Colon (tissue), 2 donors: ENCODE data around the gene PCNX3.

Experiments
- FAIRE-seq: peaks from 2 replicates; lab custom pipeline; 2012; peaks lifted over from hg19 to GRCh38; lab: Jason Lieb, UNC
- donor health status: control.
- donor health status: control.

PCNX3 gene

GRCh38 chr11:65580756-65581155 lies 34.8 kb upstream of the PCNX3 start:
- FAIRE-seq: no peak

GRCh38 chr11:65581928-65582327 lies 33.6 kb upstream of the PCNX3 start:
- no peak for FAIRE-seq

- no peak for FAIRE-seq
Observed at GRCh38 chr11:65583589-65583988, 32.0 kb upstream of the PCNX3 start.

- FAIRE-seq: no peak
Observed at GRCh38 chr11:65584106-65584505, 31.5 kb upstream of the PCNX3 start.

- FAIRE-seq: no peak
Observed at GRCh38 chr11:65584723-65585171, 30.8 kb upstream of the PCNX3 start.

GRCh38 chr11:65585396-65586246 lies 30.0 kb upstream of the PCNX3 start:
- FAIRE-seq: no peak

GRCh38 chr11:65586247-65586630 lies 29.3 kb upstream of the PCNX3 start:
- no peak for FAIRE-seq

GRCh38 chr11:65586676-65587075 lies 28.9 kb upstream of the PCNX3 start:
- FAIRE-seq: no peak

GRCh38 chr11:65588199-65589054 lies 27.1 kb upstream of the PCNX3 start:
- FAIRE-seq: no peak

GRCh38 chr11:65589444-65590239 lies 25.9 kb upstream of the PCNX3 start:
- no peak for FAIRE-seq

- no peak for FAIRE-seq
Observed at GRCh38 chr11:65590240-65590738, 25.3 kb upstream of the PCNX3 start.

GRCh38 chr11:65591939-65592857 lies 23.4 kb upstream of the PCNX3 start:
- FAIRE-seq: no peak

- no peak for FAIRE-seq
Observed at GRCh38 chr11:65592858-65593517, 22.6 kb upstream of the PCNX3 start.

GRCh38 chr11:65593518-65594414 lies 21.8 kb upstream of the PCNX3 start:
- FAIRE-seq: no peak

GRCh38 chr11:65595131-65595530 lies 20.4 kb upstream of the PCNX3 start:
- no peak for FAIRE-seq

GRCh38 chr11:65595543-65596281 lies 19.9 kb upstream of the PCNX3 start, which contains the start of gene KCNK7:
KCNK7 (minus strand) TSS chr11:65595800; CDS start chr11:65595772, 28 bp downstream.
- FAIRE-seq: no peak

- FAIRE-seq: no peak
Observed at GRCh38 chr11:65596520-65596919, 19.1 kb upstream of the PCNX3 start.

- FAIRE-seq: no peak
Observed at GRCh38 chr11:65598258-65598699, 17.3 kb upstream of the PCNX3 start.
